GM18517 (cell line): ENCODE data around the gene LRRC41.
"Not testable (repeated sequence)": the region's sequence is repeated elsewhere in the genome, so short reads cannot be mapped to it uniquely, and the experiment has no call there.

ENCODE experiments used
- ATAC-seq: cut with Tn5 transposase; IDR thresholded peaks from one replicate; pipeline ENCODE4 v1.9.1; 2021; ENCODE audit warnings: mild to moderate bottlenecking, moderate library complexity; ENCODE audit not compliant: unreplicated experiment

LRRC41 gene

GRCh38 chr1:46328182-46328581 is 24.8 kb upstream of the LRRC41 start:
- ATAC-seq = not testable (repeated sequence)

DNA sequence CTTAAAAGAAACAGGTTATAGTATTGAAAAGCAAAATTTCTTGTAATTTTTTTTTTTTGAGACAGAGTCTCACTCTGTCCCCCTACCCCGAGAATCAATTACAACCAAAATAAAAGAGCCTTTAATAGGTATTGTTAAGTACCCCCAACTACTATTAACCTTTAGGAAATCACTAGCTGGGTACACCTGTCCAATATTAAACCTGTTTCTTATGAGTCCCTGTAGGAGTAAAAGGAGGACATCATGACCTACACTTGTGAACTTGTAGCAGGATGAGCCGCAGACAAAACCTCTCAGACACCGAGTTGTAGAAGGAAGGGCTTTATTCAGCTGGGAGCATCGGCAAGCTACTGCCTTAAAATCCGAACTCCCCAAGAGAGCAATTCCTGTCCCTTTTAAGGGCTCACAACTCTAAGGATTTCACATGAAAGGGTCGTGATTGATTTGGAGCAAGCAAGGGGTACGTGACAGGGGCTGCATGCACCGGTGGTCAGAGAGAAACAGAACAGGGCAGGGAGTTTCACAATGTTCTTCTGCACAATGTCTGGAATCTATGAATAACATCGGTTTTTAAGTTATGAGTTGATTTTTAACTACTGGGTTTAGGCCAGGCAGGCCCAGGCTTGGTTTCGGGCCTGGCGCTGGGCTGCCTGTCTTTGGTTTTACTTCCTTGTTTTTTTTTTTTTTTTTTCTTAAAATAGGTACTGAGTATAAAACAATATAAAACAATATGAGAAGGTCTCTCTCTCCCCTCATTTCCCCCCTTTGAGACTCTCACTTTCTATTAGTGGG is 22.1 kb upstream of the LRRC41 start:
- peak; percentile 64 for ATAC-seq

GRCh38 chr1:46322191-46322590 is 18.8 kb upstream of the LRRC41 start:
- ATAC-seq = not testable (repeated sequence)

- not testable (repeated sequence) for ATAC-seq
Measured at GRCh38 chr1:46319960-46320914, 16.8 kb upstream of the LRRC41 start.

GRCh38 chr1:46319301-46319700 is 15.9 kb upstream of the LRRC41 start:
- ATAC-seq = not testable (repeated sequence)

- no peak for ATAC-seq
Measured at GRCh38 chr1:46317323-46317722, 13.9 kb upstream of the LRRC41 start.

GRCh38 chr1:46315669-46316403 is 12.4 kb upstream of the LRRC41 start:
- ATAC-seq = no peak

- no peak for ATAC-seq
Measured at GRCh38 chr1:46310321-46310720, 6.9 kb upstream of the LRRC41 start.

DNA sequence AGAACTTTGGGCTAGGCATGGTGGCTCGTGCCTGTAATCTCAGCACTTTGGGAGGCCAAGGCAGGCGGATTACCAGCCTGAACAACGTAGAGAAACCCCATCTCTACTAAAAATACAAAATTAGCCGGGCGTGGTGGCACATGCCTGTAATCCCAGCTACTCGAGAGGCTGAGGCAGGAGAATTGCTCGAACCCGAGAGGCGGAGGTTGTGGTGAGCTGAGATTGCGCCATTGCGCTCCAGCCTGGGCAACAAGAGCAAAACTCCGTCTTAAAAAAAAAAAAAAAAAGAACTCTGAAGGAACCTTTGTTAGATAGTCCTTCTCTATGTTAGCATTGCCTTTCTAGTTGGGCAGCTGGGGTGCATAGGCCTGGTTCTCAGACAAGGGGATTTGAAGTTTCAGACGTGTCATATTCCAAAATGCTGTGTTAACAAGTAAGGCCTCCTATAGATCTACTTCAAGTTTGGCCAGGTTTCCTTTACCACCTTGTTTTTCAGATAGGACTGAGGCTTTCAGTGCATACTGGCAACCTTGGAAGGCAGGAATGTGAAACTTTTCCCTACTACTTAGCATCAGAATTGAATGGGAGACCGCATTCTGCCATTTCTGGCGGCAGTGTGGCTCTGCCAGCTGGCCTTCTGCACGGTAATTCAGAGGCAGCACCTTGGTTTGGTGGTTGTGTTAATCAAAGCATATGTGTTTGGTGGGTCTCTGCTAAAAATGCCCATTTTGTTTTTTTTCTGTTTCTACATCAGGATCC is 6.2 kb upstream of the LRRC41 start:
- no peak for ATAC-seq

- no peak for ATAC-seq
Measured at GRCh38 chr1:46306159-46306530, 2.7 kb upstream of the LRRC41 start.

DNA sequence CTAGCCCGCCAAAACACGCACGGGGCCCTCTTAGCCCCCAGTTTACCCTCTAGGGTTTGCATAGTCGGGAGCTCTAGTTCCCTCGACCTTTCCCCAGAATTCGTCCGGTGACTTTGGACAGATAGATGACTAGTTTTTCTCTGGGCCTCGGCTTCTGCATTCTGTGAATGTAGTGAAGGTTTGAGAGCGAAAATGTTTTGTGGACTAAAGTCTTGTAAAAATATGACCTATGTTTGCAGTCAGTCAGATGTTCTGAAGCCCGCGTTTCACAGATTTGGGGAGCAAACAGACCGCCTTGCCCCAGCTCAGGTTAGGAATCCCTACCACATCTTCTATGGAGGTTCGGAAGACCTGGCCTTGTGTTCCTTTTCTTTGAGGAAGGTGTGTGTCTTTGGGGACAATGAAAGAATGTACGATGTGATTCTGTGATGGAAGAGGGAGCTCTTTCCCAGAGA is 483 bp upstream of the LRRC41 start:
- no peak for ATAC-seq

DNA sequence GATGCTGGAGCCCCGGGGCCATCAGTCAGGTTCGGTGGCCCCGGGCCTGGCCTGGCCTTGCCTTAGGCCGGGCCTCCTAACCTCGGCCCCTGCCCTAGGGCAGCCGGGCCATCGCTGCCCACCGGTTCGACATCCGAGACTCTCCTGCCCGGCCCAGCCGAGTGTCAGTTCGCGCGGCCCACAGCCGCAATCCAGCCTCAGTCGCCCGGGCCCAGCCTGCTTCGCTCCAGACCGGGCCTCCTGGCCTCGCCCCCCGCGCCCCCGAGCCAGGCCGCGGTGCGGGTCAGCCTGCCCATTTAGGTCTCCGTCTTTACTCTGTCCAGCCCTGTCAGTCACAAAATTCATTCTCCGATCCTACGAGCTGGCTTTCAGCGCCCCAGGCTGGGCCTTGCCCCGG is 777 bp downstream of the LRRC41 start:
- ATAC-seq = no peak

DNA sequence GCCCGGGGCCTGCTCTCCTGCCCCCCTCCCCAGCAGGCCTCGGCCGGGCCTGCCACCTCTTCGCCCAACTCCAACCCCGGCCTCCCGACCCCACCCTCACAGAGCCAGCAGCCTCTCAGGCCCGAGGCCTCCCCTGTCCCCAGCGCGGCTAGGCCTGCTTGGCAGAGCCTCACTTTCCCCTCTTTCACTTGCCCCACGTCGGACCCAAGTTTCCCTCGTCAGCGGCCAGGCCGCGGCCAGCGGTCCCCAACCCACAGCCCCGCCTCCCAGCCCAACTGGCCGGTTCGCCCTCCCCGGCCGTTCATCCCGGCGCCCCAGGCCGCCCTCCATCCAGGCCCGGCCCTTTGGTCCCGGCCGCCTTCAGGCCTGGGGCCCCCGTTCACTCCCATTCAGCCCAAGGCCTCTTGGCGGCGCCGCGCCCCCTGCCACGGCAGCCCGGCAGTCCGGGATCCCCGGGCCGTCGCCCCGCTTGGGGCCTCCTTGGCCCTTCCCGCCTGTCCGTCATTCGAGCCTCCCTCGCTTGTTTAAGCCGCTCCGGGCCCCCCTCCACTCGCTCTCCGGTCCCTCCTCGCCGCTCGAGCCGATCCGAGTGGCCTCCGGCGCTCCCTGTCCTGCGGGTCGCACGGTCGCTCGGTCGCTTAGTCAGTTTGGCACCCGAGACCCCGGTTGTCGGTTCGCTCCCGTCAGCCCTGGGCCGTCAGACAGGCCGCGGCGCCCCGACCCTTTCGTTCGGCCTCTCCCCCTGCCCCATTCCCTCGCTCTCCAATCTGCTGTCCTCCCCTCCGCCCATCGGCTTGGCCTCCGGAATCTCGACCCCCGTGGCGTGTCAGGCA is 1.4 kb downstream of the LRRC41 start:
- no peak for ATAC-seq

- no peak for ATAC-seq
Measured at GRCh38 chr1:46301406-46301807, 2.0 kb downstream of the LRRC41 start.

- ATAC-seq = no peak
Measured at GRCh38 chr1:46300673-46301405, 2.6 kb downstream of the LRRC41 start.

- ATAC-seq = no peak
Measured at GRCh38 chr1:46298387-46298786, 5.0 kb downstream of the LRRC41 start.

DNA sequence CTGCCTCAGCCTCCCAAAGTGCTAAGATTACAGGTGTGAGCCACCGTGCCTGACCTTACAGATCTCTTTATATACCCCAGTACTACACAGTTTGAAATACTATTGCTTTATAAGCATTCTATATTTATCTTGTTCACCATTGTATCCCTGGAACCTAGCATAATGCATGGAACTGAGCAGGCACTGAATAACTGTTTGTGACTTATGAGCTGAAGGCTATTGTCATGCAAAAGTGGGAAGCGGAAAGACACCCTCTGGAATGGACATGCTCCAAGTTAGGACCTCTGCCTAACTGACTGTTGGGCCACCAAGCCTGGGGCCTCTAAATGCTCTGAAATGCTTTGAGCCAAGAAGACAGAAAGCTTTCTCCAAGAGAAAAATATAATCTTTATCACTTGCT is 8.1 kb downstream of the LRRC41 start:
- no peak for ATAC-seq

DNA sequence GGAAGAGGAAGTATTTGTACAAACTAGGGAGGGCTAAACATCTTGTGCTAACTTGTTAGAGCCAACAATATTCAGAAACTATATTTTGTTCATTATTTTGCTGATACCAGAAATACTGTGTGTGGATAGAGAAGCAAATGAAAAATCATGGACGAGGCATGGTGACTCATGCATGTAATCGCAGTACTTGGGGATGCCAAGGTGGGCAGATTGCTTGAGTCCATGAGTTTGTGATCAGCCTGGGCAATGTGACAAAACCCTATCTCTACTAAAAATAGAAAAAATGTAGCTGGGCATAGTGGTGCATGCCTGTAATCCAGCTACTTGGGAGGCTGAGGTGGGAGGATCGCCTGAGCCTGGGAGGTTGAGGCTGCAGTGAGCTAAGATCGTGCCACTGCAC is 13.4 kb downstream of the LRRC41 start:
- ATAC-seq = no peak

DNA sequence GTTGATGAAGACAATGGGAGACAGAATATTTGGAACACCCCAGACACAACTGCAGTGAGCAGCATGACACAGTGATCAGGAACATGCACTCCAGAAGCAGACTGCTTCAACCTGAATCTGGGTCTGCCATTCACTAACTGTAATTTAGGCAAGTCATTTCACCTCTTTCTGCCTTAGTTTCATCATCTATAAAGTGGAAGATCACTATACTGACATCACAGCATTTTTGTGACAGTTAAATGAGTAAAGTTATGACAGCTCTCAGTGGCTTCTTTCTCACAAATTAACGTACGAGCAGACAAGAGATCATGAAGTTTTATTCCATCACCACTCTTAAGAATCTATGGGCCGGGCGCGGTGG is 14.3 kb downstream of the LRRC41 start:
- no peak for ATAC-seq
